ENCODE measurements around the gene SLC35A5. TPM values are rescaled to one million over a fixed set of nuclear protein-coding genes. Genes with fewer than 3 reads are reported as not detected.

The SLC35A5 gene
- total and polyA plus RNA-seq, 4 donors = 11.7 to 25.4 (median 16.4) TPM

GRCh38 chr3:112569265-112569664 is 7.4 kb downstream of the SLC35A5 start:
- TF ChIP-seq NR2F2 (IDR thresholded peaks at IDR 0.05) (no peak), TAF1 (conservative IDR thresholded peaks at IDR 0.05) (no peak), MAX (IDR thresholded peaks at IDR 0.05) (no peak), FOXA2 (IDR thresholded peaks at IDR 0.05) (no peak), RXRA (IDR thresholded peaks at IDR 0.05) (no peak), EGR1 (IDR thresholded peaks at IDR 0.05; ENCODE audit: low read depth in 2 of 2) (no peak), ZBTB33 (IDR thresholded peaks at IDR 0.05) (no peak), REST (IDR thresholded peaks at IDR 0.05) (no peak), CTCF (IDR thresholded peaks at IDR 0.05; ENCODE audit: low read depth, low read length, missing input control) (no peak), FOXA1 (IDR thresholded peaks at IDR 0.05) (no peak), SP1 (IDR thresholded peaks at IDR 0.05) (no peak)
- no peak overlapping the region for H3K27ac ChIP-seq (ENCODE audit: low read depth in 1 of 2, low read length in 2 of 2)
- DNase-seq (ENCODE audit: low spot score) = no peak
- no peaks in the 10 kb centered on the region for H3K4me1 ChIP-seq (ENCODE audit: control insufficient read depth in 4 of 4, insufficient read depth in 4 of 4, low read length in 3 of 4)
- no peak overlapping the region for H3K4me3 ChIP-seq (ENCODE audit: low read depth in 1 of 3, low read length in 3 of 3)
- no peaks in the 10 kb centered on the region for H3K9me3 ChIP-seq (ENCODE audit: control insufficient read depth in 4 of 4, low read length in 3 of 4)
- H3K27me3 ChIP-seq (ENCODE audit: control insufficient read depth in 4 of 4, insufficient read depth in 4 of 4, low read length in 3 of 4) = no peaks in the 10 kb centered on the region
- WGBS = 76% methylated on average over 1 of the region's 1 CpG
- H3K9ac ChIP-seq (ENCODE audit: low read depth in 1 of 2, low read length in 2 of 2) = no peak overlapping the region
- H3K36me3 ChIP-seq (ENCODE audit: control insufficient read depth in 4 of 4, insufficient read depth in 3 of 4, low read depth in 1 of 4, low read length in 3 of 4) = peaks cover 5 to 26% (median 14%) of the 10 kb centered on the region in 4 donors

GRCh38 chr3:112572701-112573100 is 10.9 kb downstream of the SLC35A5 start:
- TF ChIP-seq NR2F2 (IDR thresholded peaks at IDR 0.05) (no peak), HNF4G (IDR thresholded peaks at IDR 0.05) (no peak), ATF3 (IDR thresholded peaks at IDR 0.05) (no peak), SP1 (IDR thresholded peaks at IDR 0.05) (no peak), TAF1 (conservative IDR thresholded peaks at IDR 0.05) (no peak)
- Histone ChIP-seq H3K4me3 (ENCODE audit: low read depth in 1 of 3, low read length in 3 of 3) (no peak overlapping the region), H3K27me3 (ENCODE audit: control insufficient read depth in 4 of 4, insufficient read depth in 4 of 4, low read length in 3 of 4) (no peaks in the 10 kb centered on the region), H3K36me3 (ENCODE audit: control insufficient read depth in 4 of 4, insufficient read depth in 3 of 4, low read depth in 1 of 4, low read length in 3 of 4) (peaks cover 5 to 28% (median 14%) of the 10 kb centered on the region in 4 donors), H3K9ac (ENCODE audit: low read depth in 1 of 2, low read length in 2 of 2) (no peak overlapping the region), H3K27ac (ENCODE audit: low read depth in 1 of 2, low read length in 2 of 2) (no peak overlapping the region), H3K9me3 (ENCODE audit: control insufficient read depth in 4 of 4, low read length in 3 of 4) (no peaks in the 10 kb centered on the region), H3K4me1 (ENCODE audit: control insufficient read depth in 4 of 4, insufficient read depth in 4 of 4, low read length in 3 of 4) (no peaks in the 10 kb centered on the region)
- WGBS = 87% methylated on average over 1 of the region's 1 CpG
- no peak for DNase-seq (ENCODE audit: low spot score)

All from liver (tissue), 9 donors.